HG02759 (cell line): ENCODE measurements around the gene PIGT.

Experiments
- ATAC-seq: cut with Tn5 transposase; IDR thresholded peaks from one replicate; pipeline ENCODE4 v1.9.1; 2021; ENCODE audit warnings: mild to moderate bottlenecking, moderate library complexity; ENCODE audit not compliant: unreplicated experiment

Gene PIGT

GRCh38 chr20:45400346-45401031, 15.5 kb upstream of the PIGT start:
- no peak for ATAC-seq

- ATAC-seq, result no peak
Measured at GRCh38 chr20:45402946-45403345, 13.0 kb upstream of the PIGT start.

- no peak for ATAC-seq
Measured at GRCh38 chr20:45404438-45404837, 11.5 kb upstream of the PIGT start.

GRCh38 chr20:45405571-45406259, 10.2 kb upstream of the PIGT start:
- no peak for ATAC-seq

GRCh38 chr20:45406260-45407066, 9.5 kb upstream of the PIGT start:
- ATAC-seq, result no peak

GRCh38 chr20:45407067-45407745, 8.7 kb upstream of the PIGT start:
- no peak for ATAC-seq

GRCh38 chr20:45407783-45408645, 7.9 kb upstream of the PIGT start, which contains the start of gene DBNDD2:
Gene DBNDD2 (plus strand): TSS chr20:45408289. CDS start chr20:45408468, 179 bp downstream.
- ATAC-seq, result no peak

GRCh38 chr20:45408646-45409213, 7.2 kb upstream of the PIGT start:
- ATAC-seq, result no peak

- no peak for ATAC-seq
Measured at GRCh38 chr20:45409521-45410272, 6.2 kb upstream of the PIGT start.

GRCh38 chr20:45410887-45411286, 5.1 kb upstream of the PIGT start:
- ATAC-seq, result no peak

- no peak for ATAC-seq
Measured at GRCh38 chr20:45412653-45413052, 3.3 kb upstream of the PIGT start.

- no peak for ATAC-seq
Measured at GRCh38 chr20:45413479-45413878, 2.5 kb upstream of the PIGT start.

GRCh38 chr20:45416917-45417316, 976 bp downstream of the PIGT start:
- ATAC-seq, result no peak

- ATAC-seq, result peak; percentile 83
Measured at GRCh38 chr20:45419188-45420091, 3.5 kb downstream of the PIGT start.

GRCh38 chr20:45420125-45420524, 4.2 kb downstream of the PIGT start:
- no peak for ATAC-seq

GRCh38 chr20:45423700-45424099, 7.8 kb downstream of the PIGT start:
- ATAC-seq, result no peak

- ATAC-seq, result no peak
Measured at GRCh38 chr20:45425561-45425960, 9.6 kb downstream of the PIGT start.
